Mesenchymal stem cell (in vitro differentiated cells and primary cell): Measurements from ENCODE around the gene ZNF182.

ENCODE experiments used
- DNase-seq: peaks from one replicate; pipeline ENCODE4 v3.0.0-alpha.2; 2013
- H2AFZ ChIP-seq: one replicate; pipeline ENCODE4 v1.6.1; 2013; ENCODE audit warnings: low read depth, mild to moderate bottlenecking, control low read depth, inconsistent platforms, low read length, moderate library complexity
- H2AK5ac ChIP-seq: 2 replicates; pipeline ENCODE4 v1.6.1; 2013; ENCODE audit warnings: low read length, moderate library complexity, mild to moderate bottlenecking, inconsistent platforms; ENCODE audit not compliant: severe bottlenecking
- H2BK120ac ChIP-seq: one replicate; pipeline ENCODE4 v1.6.1; 2013; ENCODE audit warnings: low read depth, mild to moderate bottlenecking, inconsistent platforms, low read length, moderate library complexity
- H2BK12ac ChIP-seq, 2 experiments: one replicate each; pipeline ENCODE4 v1.6.1; 2013; ENCODE audit warnings: inconsistent platforms in 2 of 2, low read length in 2 of 2, mild to moderate bottlenecking in 2 of 2, moderate library complexity in 2 of 2, control low read depth in 1 of 2
- H2BK15ac ChIP-seq: one replicate; pipeline ENCODE4 v1.6.1; 2013; ENCODE audit warnings: mild to moderate bottlenecking, low read depth, inconsistent platforms; ENCODE audit not compliant: poor library complexity, severe bottlenecking
- H2BK5ac ChIP-seq: 2 replicates; pipeline ENCODE4 v1.6.1; 2013; ENCODE audit warnings: low read depth, mild to moderate bottlenecking, low read length, control low read depth, inconsistent platforms; ENCODE audit not compliant: poor library complexity, severe bottlenecking
- H3K14ac ChIP-seq, 2 experiments: one replicate each; pipeline ENCODE4 v1.6.1; 2013; ENCODE audit warnings: inconsistent platforms in 2 of 2, low read length in 2 of 2, control low read depth in 1 of 2, mild to moderate bottlenecking in 1 of 2, moderate library complexity in 1 of 2
- H3K18ac ChIP-seq, 2 experiments: one replicate each; pipeline ENCODE4 v1.6.1; 2013; ENCODE audit warnings: inconsistent platforms in 2 of 2, low read length in 2 of 2, control low read depth in 1 of 2, low read depth in 1 of 2, mild to moderate bottlenecking in 1 of 2
- H3K23ac ChIP-seq, 2 experiments: one replicate each; pipeline ENCODE4 v1.6.1; 2013; ENCODE audit warnings: inconsistent platforms in 2 of 2, low read length in 2 of 2, mild to moderate bottlenecking in 2 of 2, moderate library complexity in 2 of 2, control low read depth in 1 of 2
- H3K27ac ChIP-seq: 2 replicates; pipeline ENCODE4 v1.5.1; 2013; ENCODE audit warnings: mild to moderate bottlenecking, moderate library complexity, low read length, control low read depth, inconsistent platforms; ENCODE audit not compliant: poor library complexity, severe bottlenecking
- H3K27me3 ChIP-seq, 2 experiments: 2 replicates each; pipeline versions ENCODE4 v1.6.1 to v1.7.0; 2013; ENCODE audit warnings: low read length in 2 of 2, mild to moderate bottlenecking in 2 of 2, moderate library complexity in 2 of 2, control low read depth in 1 of 2, inconsistent platforms in 1 of 2; ENCODE audit not compliant: control insufficient read depth in 1 of 2, insufficient read depth in 1 of 2
- H3K36me3 ChIP-seq, 2 experiments: 2 replicates each; pipeline versions ENCODE4 v1.6.1 to v1.7.0; 2013; ENCODE audit warnings: low read length in 2 of 2, control low read depth in 1 of 2, inconsistent platforms in 1 of 2, low read depth in 1 of 2, mild to moderate bottlenecking in 1 of 2; ENCODE audit not compliant: insufficient read depth in 2 of 2, control insufficient read depth in 1 of 2
- H3K4ac ChIP-seq, 2 experiments: one replicate each; pipeline ENCODE4 v1.6.1; 2013; ENCODE audit warnings: inconsistent platforms in 2 of 2, low read length in 2 of 2, mild to moderate bottlenecking in 2 of 2, moderate library complexity in 2 of 2, control low read depth in 1 of 2, low read depth in 1 of 2
- H3K4me1 ChIP-seq: 2 replicates; pipeline ENCODE4 v1.6.1; 2013; ENCODE audit warnings: low read depth, low read length, control low read depth; ENCODE audit not compliant: control insufficient read depth, insufficient read depth
- H3K4me2 ChIP-seq: 2 replicates; pipeline ENCODE4 v1.6.1; 2013; ENCODE audit warnings: low read length, mild to moderate bottlenecking, inconsistent platforms; ENCODE audit not compliant: poor library complexity, severe bottlenecking
- H3K4me3 ChIP-seq, 2 experiments: 2 replicates each; pipeline versions ENCODE4 v1.5.1 to v1.7.0; 2013; ENCODE audit warnings: low read length in 2 of 2, mild to moderate bottlenecking in 2 of 2, control low read depth in 1 of 2, low read depth in 1 of 2; ENCODE audit not compliant: insufficient read depth in 1 of 2
- H3K79me1 ChIP-seq: replicated peaks from 2 replicates; pipeline ENCODE4 v1.6.1; 2013; ENCODE audit warnings: mild to moderate bottlenecking, control low read depth, low read length, inconsistent platforms; ENCODE audit not compliant: poor library complexity, severe bottlenecking
- H3K9ac ChIP-seq: 2 replicates; pipeline ENCODE4 v1.7.0; 2013; ENCODE audit warnings: mild to moderate bottlenecking, low read length, moderate library complexity
- H3K9me3 ChIP-seq: 2 replicates; pipeline ENCODE4 v1.7.0; 2013; ENCODE audit warnings: mild to moderate bottlenecking, low read length; ENCODE audit not compliant: control insufficient read depth
- H4K8ac ChIP-seq: one replicate; pipeline ENCODE4 v1.6.1; 2013; ENCODE audit warnings: inconsistent platforms, mild to moderate bottlenecking, low read length, moderate library complexity
- H4K91ac ChIP-seq: one replicate; pipeline ENCODE4 v1.6.1; 2013; ENCODE audit warnings: mild to moderate bottlenecking, low read length, inconsistent platforms
- WGBS: methylation state at CpG from one replicate; pipeline ENCODE4 v1.1.7; 2013; ENCODE audit warnings: mixed read lengths; 5-methylcytosine and 5-hydroxymethylcytosine counted together

The ZNF182 gene

DNA sequence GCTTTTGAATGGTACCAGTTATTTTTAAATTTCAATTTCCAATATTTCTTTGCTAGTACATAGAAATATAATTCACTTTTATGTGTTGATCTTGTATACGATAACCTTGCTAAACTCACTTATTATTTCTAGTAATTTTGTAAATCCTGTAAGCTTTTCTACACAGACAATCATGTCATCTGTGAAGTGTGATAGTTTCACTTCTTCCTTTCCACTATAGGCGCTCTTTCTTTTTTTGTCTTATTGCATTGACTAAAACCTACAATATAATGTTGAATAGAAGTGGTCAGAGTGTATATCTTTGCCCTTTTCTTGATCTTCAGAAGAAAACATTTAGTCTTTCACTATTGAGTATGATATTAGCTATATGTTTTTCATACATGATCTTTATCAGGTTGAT lies 76.6 kb downstream of the ZNF182 start:
- H3K79me1 ChIP-seq = no peaks in the 10 kb centered on the region
- no peak overlapping the region for H2AFZ ChIP-seq
- H3K18ac ChIP-seq = no peak overlapping the region
- no peak overlapping the region for H3K4me2 ChIP-seq
- H3K14ac ChIP-seq = no peak overlapping the region
- no peak overlapping the region for H3K4ac ChIP-seq
- DNase-seq = no peak
- no peaks in the 10 kb centered on the region for H3K27me3 ChIP-seq
- H2AK5ac ChIP-seq = no peak overlapping the region
- no peaks in the 10 kb centered on the region for H3K36me3 ChIP-seq
- WGBS = no CpG with 5 or more reads among the region's 2 CpGs
- no peak overlapping the region for H2BK12ac ChIP-seq
- H2BK15ac ChIP-seq = no peak overlapping the region
- no peak overlapping the region for H3K4me3 ChIP-seq
- no peaks in the 10 kb centered on the region for H3K4me1 ChIP-seq
- no peak overlapping the region for H3K27ac ChIP-seq
- H3K23ac ChIP-seq = no peak overlapping the region
- no peak overlapping the region for H2BK120ac ChIP-seq
- H4K8ac ChIP-seq = no peak overlapping the region
- no peak overlapping the region for H2BK5ac ChIP-seq
- H3K9ac ChIP-seq = no peak overlapping the region
- peaks cover 48% of the 10 kb centered on the region for H3K9me3 ChIP-seq
- no peak overlapping the region for H4K91ac ChIP-seq
